Measurements from ENCODE around the gene UBE3B.

UBE3B gene

GRCh38 chr12:109557805-109558204 is 80.4 kb downstream of the UBE3B start:
- DNase-seq = no peak

- no peak for DNase-seq
These were observed 81.2 kb downstream of the UBE3B start for GRCh38 chr12:109558374-109559199.

- no peak for DNase-seq
These were observed 81.7 kb downstream of the UBE3B start for GRCh38 chr12:109559200-109559505.

- no peak for DNase-seq
These were observed 82.2 kb downstream of the UBE3B start for GRCh38 chr12:109559601-109560000.

- no peak for DNase-seq
These were observed 83.7 kb downstream of the UBE3B start for GRCh38 chr12:109560867-109561710.

- DNase-seq = no peak
These were observed 84.2 kb downstream of the UBE3B start for GRCh38 chr12:109561711-109562030.

- no peak for DNase-seq
These were observed 85.4 kb downstream of the UBE3B start for GRCh38 chr12:109562871-109563270.

- DNase-seq = no peak
These were observed 86.2 kb downstream of the UBE3B start for GRCh38 chr12:109563291-109564284.

GRCh38 chr12:109566424-109566823 is 89.0 kb downstream of the UBE3B start:
- DNase-seq = no peak

- DNase-seq = no peak
These were observed 89.9 kb downstream of the UBE3B start for GRCh38 chr12:109567296-109567695.

- DNase-seq = no peak
These were observed 90.5 kb downstream of the UBE3B start for GRCh38 chr12:109567967-109568366.

- DNase-seq = no peak
These were observed 91.1 kb downstream of the UBE3B start for GRCh38 chr12:109568486-109568885.

- no peak for DNase-seq
These were observed 94.5 kb downstream of the UBE3B start for GRCh38 chr12:109571773-109572505.

GRCh38 chr12:109572506-109572845 is 95.0 kb downstream of the UBE3B start:
- DNase-seq = no peak

GRCh38 chr12:109573029-109573913 is 95.8 kb downstream of the UBE3B start, which contains the start of the genes MMAB and MVK:
TSS of gene MMAB (minus strand) at chr12:109573504. CDS start at chr12:109573480, 24 bp downstream.
TSS of gene MVK (plus strand) at chr12:109573794. CDS start at chr12:109574823, 1,029 bp downstream.
- DNase-seq = peak; percentile 98

- DNase-seq = no peak
These were observed 96.4 kb downstream of the UBE3B start for GRCh38 chr12:109573914-109574244.

GRCh38 chr12:109575683-109576082 is 98.2 kb downstream of the UBE3B start:
- no peak for DNase-seq

GRCh38 chr12:109577311-109577710 is 99.9 kb downstream of the UBE3B start:
- DNase-seq = no peak

- DNase-seq = no peak
These were observed 101.0 kb downstream of the UBE3B start for GRCh38 chr12:109578330-109578927.

- no peak for DNase-seq
These were observed 102.2 kb downstream of the UBE3B start for GRCh38 chr12:109579639-109580038.

GRCh38 chr12:109580272-109580671 is 102.8 kb downstream of the UBE3B start:
- DNase-seq = no peak
